GM13977 (cell line): Measurements from ENCODE around the gene PDK2.

Experiments used
- DNase-seq: peaks from one replicate; pipeline ENCODE4 v3.0.0; 2012; ENCODE audit warnings: low spot score
- CTCF ChIP-seq: IDR thresholded peaks from 2 replicates; pipeline ENCODE4 v1.5.1; 2012; ENCODE audit warnings: mild to moderate bottlenecking, control low read depth; ENCODE audit not compliant: insufficient read depth; ENCODE audit errors: extremely low read depth, missing control alignments
- in situ Hi-C: fragments of 300-500 bp; cut with MboI; formaldehyde crosslinking; loops from one replicate; pipeline ENCODE4 v1.12.0; 2022; ENCODE audit warnings: low sequenced_read_pairs, low pct_unique_long_range_greater_than_20kb, mixed read lengths, inconsistent platforms; ENCODE audit not compliant: unreplicated experiment

Gene PDK2

GRCh38 chr17:50144355-50144754, 49.2 kb downstream of the PDK2 start:
- no peak for DNase-seq
- no peak for TF ChIP-seq CTCF
- in situ Hi-C loops, result no loop called here

- TF ChIP-seq CTCF, result no peak
- no peak for DNase-seq
- in situ Hi-C loops, result no loop called here
Measured at GRCh38 chr17:50144845-50145531, 49.8 kb downstream of the PDK2 start.

GRCh38 chr17:50145532-50146229, 50.5 kb downstream of the PDK2 start:
- no peak for DNase-seq
- no peak for TF ChIP-seq CTCF
- in situ Hi-C loops, result no loop called here

- TF ChIP-seq CTCF, result no peak
- in situ Hi-C loops, result no loop called here
- DNase-seq, result no peak
Measured at GRCh38 chr17:50146230-50146926, 51.2 kb downstream of the PDK2 start.

GRCh38 chr17:50146927-50147665, 51.9 kb downstream of the PDK2 start:
- TF ChIP-seq CTCF, result no peak
- in situ Hi-C loops, result no loop called here
- no peak for DNase-seq

GRCh38 chr17:50147841-50148225, 52.7 kb downstream of the PDK2 start:
- no peak for DNase-seq
- no peak for TF ChIP-seq CTCF
- in situ Hi-C loops, result no loop called here
